NK-92 (cell line): ENCODE results near the gene JOSD2.

Source experiments
- DNase-seq: peaks from one replicate; lab custom pipeline; 2025; ENCODE audit not compliant: unreplicated experiment; lab: John Stamatoyannopoulos, UW

JOSD2 gene

DNA sequence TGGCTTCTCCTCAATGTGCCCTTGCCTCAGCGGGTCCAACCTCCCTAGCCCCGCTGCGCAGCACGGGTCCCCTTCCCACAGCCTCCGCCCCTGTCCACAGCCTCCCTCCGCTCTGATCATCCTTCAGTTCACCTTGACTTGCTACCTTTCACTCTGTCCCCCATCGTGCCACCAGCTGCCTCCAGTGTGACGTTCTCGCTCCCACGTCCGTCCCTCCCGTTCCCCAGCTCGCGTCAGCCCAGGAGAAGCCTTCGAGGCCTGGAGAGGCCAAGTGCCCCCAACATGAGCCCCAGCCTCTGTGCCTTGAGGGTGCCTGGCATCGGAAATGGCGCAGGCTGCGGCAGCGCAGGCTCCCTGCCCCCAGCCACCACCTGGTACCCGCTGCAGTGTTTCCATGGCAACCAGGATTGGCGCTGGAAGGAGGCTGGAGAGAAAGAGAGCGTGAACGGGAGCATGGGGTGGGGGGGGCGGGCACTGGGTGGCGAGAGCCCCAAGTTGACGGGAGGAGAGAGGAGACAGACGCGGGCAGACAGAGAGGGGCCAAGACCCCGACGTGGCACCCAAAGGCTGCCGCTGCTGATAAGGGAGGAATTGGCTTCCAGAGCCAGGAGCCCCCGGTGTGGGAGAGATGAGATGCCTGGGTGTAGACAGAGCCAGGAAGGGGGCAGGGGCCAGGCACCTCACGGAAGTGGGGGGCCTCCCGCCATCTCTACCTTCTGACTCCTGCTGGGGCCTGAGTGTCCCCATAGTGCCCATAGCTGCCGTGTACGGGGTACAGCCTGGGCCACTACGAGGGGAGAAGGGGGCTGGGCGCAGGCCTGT lies 3.6 kb upstream of the JOSD2 start:
- DNase-seq: no peak

GRCh38 chr19:50513746-50514345 lies 2.9 kb upstream of the JOSD2 start, which contains the start of gene ASPDH:
Gene ASPDH, minus strand, starts transcription at chr19:50513913. Its CDS starts 90 bp downstream, at chr19:50513823.
- DNase-seq: no peak

GRCh38 chr19:50512999-50513745 lies 2.2 kb upstream of the JOSD2 start:
- no peak for DNase-seq

GRCh38 chr19:50512112-50512998 lies 1.4 kb upstream of the JOSD2 start:
- DNase-seq: no peak

DNA sequence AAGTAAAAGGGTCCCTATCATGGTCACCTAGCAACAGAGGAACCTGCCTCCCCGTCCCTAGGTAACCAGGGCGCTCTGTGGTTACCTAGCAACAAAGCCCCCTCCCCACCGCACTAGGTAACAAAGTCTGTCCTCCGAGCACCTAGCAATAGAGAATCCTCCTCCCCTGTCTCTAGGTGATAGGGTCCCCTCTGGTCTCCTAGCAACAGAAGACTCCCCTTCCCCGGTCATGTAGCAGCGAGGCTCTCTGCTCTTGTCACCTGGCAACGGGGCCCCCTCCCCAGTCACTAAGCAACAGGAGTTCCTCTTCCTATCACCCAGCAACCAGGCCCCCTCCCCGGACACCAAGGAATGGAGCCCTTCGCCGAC lies 307 bp downstream of the JOSD2 start:
- DNase-seq: no peak

GRCh38 chr19:50510121-50510670 lies 795 bp downstream of the JOSD2 start:
- DNase-seq: no peak

DNA sequence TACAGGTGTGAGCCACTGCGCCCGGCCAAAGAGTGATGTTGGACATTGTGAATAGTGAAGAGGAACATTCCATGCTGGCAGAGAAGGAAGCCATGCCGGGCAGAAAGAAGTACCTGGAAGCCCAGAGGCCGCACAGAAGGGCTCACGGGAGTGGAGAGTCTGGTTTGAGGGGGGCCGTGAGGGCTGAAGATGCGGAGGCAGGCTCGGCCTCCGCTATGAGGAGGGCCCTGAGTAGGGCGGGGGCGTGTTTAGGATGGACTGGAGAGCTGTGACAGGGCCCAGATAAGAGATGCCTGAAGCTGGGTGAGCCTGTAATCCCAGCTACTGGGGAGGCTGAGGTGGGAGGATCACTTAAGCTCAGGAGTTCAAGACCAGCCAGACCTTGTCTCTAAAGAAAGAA lies 1.6 kb downstream of the JOSD2 start:
- DNase-seq: no peak

- DNase-seq: no peak
These were observed 2.2 kb downstream of the JOSD2 start for GRCh38 chr19:50508843-50509190.

DNA sequence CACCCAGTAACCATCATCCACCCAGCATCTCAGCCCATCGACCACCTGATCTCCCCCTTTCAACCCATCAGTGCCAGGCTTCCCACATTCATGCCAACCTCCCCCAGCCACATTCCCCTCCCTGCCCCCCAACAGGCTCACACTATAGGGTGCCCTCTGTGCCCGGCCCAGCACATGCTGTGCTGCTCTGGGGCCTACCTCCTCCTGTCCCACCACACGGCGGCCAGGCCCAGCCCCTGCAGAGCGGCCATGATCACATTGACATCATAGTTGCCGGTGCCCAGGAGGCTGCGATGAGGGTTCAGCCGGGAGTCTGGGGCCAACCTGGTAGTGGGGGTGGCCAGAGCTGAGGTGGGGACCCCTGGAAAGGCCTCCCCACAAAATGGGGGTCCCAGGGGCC lies 3.6 kb downstream of the JOSD2 start:
- DNase-seq: no peak

DNA sequence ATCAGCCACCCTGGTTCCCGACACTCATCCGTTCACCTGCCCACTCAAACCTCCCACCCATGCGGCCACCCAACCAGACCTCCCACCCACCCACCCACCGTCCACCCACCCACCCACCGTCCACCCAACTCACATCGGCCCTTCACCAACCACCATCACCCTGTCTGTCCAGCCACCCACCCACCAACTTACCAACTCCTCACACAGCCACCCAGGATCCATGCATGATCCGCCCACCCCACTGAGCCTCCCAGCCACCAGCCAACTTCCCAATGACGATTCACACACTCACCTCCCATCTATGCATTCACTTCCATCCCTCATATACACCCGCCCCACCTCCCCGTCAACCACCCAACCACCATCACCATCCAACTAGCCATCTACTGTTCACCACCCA lies 4.3 kb downstream of the JOSD2 start:
- no peak for DNase-seq

GRCh38 chr19:50505856-50506611 lies 5.0 kb downstream of the JOSD2 start:
- no peak for DNase-seq

GRCh38 chr19:50501568-50502475 lies 9.2 kb downstream of the JOSD2 start:
- no peak for DNase-seq

DNA sequence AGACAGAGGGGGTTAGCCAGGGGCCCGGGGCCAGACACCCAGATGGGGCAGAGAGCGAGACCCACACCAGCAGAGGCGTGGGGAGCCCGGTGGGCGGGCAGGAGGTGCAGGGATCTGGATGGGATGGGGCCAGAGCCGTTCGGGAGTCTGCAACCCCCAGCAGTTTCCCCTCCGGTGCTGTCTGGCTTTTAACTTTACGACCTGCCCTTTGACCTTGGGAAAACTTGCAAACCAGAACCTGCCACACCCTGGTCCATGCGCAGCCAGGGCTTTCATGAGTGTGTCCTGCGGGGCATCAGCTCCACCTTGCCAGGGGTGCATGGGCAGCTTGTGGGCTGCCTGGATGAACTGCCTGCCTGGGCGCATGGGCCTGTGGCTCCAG lies 9.8 kb downstream of the JOSD2 start:
- no peak for DNase-seq

DNA sequence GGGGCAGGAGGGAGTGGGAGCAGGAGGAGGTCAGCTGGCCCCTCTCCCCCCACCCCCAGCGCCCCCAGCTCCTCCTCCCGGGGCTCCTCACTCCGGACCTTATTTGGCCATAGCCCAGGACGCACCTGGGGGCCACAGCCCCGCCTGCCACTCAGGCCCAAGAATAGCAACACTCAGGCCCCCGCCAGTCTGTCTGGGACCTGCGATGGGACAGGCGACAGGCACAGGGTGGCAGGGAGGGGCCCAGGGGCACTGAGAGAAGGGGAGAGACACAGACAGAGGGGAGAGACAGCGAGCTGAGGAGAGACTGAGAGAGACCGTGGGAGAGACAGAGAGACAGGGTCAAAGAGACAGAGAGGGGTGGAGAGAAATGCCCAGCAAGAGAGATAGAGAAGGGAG lies 10.2 kb downstream of the JOSD2 start:
- DNase-seq: no peak

- DNase-seq: no peak
These were observed 10.8 kb downstream of the JOSD2 start for GRCh38 chr19:50500060-50500752.

- DNase-seq: no peak
These were observed 12.6 kb downstream of the JOSD2 start for GRCh38 chr19:50498219-50499056.

DNA sequence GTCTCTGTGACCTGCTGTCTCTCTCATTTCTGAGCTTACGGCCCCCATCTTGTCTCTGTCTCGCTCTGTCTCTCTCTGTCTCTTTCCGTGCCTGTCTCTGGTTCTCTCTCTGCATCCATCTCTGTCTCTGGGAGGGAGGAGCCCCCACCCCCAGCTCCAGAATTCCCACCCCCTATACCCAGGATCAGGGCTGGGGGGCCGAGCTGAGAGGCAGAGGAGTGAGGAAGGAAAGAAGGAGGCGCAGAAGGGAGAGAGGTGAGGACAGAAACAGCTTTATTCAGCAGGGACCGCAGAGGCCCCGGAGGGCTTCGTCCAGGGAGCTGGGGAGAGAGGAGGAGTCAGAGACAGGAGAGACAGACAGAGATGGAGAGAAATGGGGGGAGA lies 14.0 kb downstream of the JOSD2 start:
- no peak for DNase-seq
